Peyer's patch (tissue), 4 donors: Measurements from ENCODE around the gene WNT1.

Experiments
- POLR2A ChIP-seq, 2 donors: fragments of 450-650 bp; IDR thresholded peaks; one replicate each; pipeline ENCODE4 v1.5.1; 2017; ENCODE audit warnings: antibody characterized with exemption in 2 of 2, mild to moderate bottlenecking in 2 of 2, moderate library complexity in 2 of 2
- TF ChIP-seq, protein P1 (sequence below), 6 experiments: fragments of 450-650 bp in 4 of 6; fragments of 200-600 bp in 2 of 6; sonication (generic) in 1 of 6; IDR thresholded peaks; one replicate each; pipeline ENCODE4 v1.5.1; 2017 to 2019; ENCODE audit warnings: antibody characterized with exemption in 6 of 6, mild to moderate bottlenecking in 3 of 6, moderate library complexity in 1 of 6

GRCh38 chr12:48936379-48936979 lies 41.6 kb upstream of the WNT1 start:
- TF ChIP-seq, protein P1, sequence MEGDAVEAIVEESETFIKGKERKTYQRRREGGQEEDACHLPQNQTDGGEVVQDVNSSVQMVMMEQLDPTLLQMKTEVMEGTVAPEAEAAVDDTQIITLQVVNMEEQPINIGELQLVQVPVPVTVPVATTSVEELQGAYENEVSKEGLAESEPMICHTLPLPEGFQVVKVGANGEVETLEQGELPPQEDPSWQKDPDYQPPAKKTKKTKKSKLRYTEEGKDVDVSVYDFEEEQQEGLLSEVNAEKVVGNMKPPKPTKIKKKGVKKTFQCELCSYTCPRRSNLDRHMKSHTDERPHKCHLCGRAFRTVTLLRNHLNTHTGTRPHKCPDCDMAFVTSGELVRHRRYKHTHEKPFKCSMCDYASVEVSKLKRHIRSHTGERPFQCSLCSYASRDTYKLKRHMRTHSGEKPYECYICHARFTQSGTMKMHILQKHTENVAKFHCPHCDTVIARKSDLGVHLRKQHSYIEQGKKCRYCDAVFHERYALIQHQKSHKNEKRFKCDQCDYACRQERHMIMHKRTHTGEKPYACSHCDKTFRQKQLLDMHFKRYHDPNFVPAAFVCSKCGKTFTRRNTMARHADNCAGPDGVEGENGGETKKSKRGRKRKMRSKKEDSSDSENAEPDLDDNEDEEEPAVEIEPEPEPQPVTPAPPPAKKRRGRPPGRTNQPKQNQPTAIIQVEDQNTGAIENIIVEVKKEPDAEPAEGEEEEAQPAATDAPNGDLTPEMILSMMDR (IDR thresholded peaks at IDR 0.05): peak; percentile 71 to 93 (median 77)
- no peak for TF ChIP-seq POLR2A (IDR thresholded peaks at IDR 0.05)
